Activated CD4-positive, alpha-beta T cell treated with anti-CD3 and anti-CD28 coated beads, Interleukin-2, amount 10 ng/mL, durations not matched to agents 7 days and 5 days (primary cell): ENCODE results near the gene OR8B4. TPM values are rescaled to one million over a fixed set of nuclear protein-coding genes. Genes with fewer than 3 reads are reported as not detected.
"Not testable (repeated sequence)": the region's sequence is repeated elsewhere in the genome, so short reads cannot be mapped to it uniquely, and the experiment has no call there.

Source experiments
- CTCF ChIA-PET: fragments of 350-600 bp; sonication (Branson Sonifier 250); formaldehyde crosslinking; loops from one replicate; lab custom pipeline; 2021; ENCODE audit warnings: antibody characterized with exemption; lab: Charles Lee
- POLR2A ChIA-PET: fragments of 350-600 bp; sonication (Branson Sonifier 250); formaldehyde crosslinking; loops from one replicate; lab custom pipeline; 2021; ENCODE audit warnings: antibody characterized with exemption; lab: Charles Lee
- DNase-seq: peaks from one replicate; pipeline ENCODE4 v3.0.0-alpha.2; 2020
- H3K27ac Mint-ChIP-seq: one replicate; pipeline ENCODE4 v1.8.0; 2021; ENCODE audit warnings: mild to moderate bottlenecking, moderate library complexity, mixed read lengths
- H3K27me3 Mint-ChIP-seq: one replicate; pipeline ENCODE4 v1.8.0; 2021; ENCODE audit warnings: mixed read lengths
- H3K36me3 Mint-ChIP-seq: one replicate; pipeline ENCODE4 v1.8.0; 2021; ENCODE audit warnings: low read depth, mixed read lengths
- H3K4me1 Mint-ChIP-seq: one replicate; pipeline ENCODE4 v1.8.0; 2021; ENCODE audit warnings: mixed read lengths
- H3K4me3 Mint-ChIP-seq: one replicate; pipeline ENCODE4 v1.8.0; 2021; ENCODE audit warnings: mild to moderate bottlenecking, moderate library complexity, mixed read lengths
- H3K9me3 Mint-ChIP-seq: one replicate; pipeline ENCODE4 v1.8.0; 2021; ENCODE audit warnings: mixed read lengths
- total RNA-seq, 2 experiments: library from RNA; stranded (reverse); gene quantifications; one replicate each; pipeline ENCODE4 v1.2.3, GENCODE V29; 2021

OR8B4 gene
- total RNA-seq, 2 experiments from 2014 or later, result not detected

DNA sequence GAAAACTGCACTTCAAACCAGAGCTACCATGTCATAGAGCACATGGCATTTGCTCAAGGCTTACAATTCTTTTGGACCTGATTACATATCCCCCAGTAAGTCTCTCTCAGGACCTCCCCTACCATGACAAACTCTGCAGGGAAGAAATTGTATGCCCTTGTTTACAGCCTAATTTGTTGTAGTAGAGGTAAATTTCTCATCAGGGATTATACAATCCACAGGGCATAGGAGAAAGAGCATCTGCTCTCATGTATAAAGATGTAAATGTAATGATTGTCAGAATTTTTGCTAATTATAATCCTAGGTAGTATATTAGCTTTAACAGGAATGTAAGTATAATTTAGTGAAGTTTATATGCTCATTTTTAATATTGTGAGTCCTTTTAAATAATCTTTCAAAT lies 25.7 kb downstream of the OR8B4 start, which contains the start of gene OR8B3:
Gene OR8B3, minus strand, starts transcription at position 101 of the 400 bp plus-strand sequence. CDS start 1,673 bp downstream, outside the sequence.
- CTCF ChIA-PET, result no interaction called here
- H3K27me3 Mint-ChIP-seq, result peaks cover 2% of the 10 kb centered on the region
- POLR2A ChIA-PET, result no interaction called here

DNA sequence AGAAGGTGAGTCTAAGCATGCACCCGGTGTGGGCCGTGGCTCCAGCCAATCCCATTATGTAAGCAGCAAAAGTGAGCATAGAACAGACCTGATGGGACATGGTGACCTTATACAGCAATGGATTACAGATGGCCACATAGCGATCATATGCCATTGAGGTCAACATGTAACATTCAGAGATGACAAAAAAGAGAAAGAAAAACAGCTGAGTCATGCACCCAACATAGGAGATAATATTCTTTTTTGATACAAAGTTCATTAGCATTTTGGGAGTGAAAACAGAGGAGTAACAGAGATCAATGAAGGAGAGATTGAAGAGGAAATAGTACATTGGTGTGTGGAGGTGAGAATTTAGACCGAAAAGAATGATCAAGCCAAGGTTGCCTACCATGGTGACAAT lies 27.8 kb downstream of the OR8B4 start:
- H3K9me3 Mint-ChIP-seq, H3K36me3 Mint-ChIP-seq, CTCF ChIA-PET, H3K27ac Mint-ChIP-seq, H3K4me3 Mint-ChIP-seq, H3K4me1 Mint-ChIP-seq, POLR2A ChIA-PET, H3K27me3 Mint-ChIP-seq, DNase-seq: not testable (repeated sequence)

More for the DNA sequence above, 25.7 kb downstream of the OR8B4 start, which contains the start of gene OR8B3:
- Mint-ChIP-seq H3K9me3 (no peaks in the 10 kb centered on the region), H3K36me3 (no peaks in the 10 kb centered on the region), H3K4me1 (peaks cover 2% of the 10 kb centered on the region), H3K27ac (no peak within 1 kb of the TSS), H3K4me3 (no peak within 1 kb of the TSS)
- DNase-seq, result no peak

DNA sequence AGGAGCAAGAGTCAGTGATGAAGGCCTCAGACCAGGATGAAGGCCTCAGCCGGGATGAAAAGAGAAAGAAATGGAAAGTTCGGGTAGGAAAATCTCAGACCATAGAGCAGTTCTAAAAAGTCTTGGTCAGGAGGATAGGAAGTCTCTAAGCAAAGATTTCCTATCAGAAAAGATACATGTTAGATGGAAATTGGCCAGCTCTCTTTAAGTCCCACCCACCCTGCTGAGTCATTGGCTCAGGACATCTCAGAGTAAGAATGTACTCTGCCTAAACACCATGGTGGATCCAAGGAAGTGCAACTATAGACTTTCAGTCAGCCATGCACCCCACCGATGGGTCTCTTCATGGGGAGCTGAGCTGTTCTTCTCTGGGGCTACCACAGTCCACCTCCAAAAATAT lies 30.3 kb downstream of the OR8B4 start:
- no peaks in the 10 kb centered on the region for H3K9me3 Mint-ChIP-seq
- ChIA-PET POLR2A (no interaction called here), CTCF (no interaction called here)
- no peaks in the 10 kb centered on the region for H3K36me3 Mint-ChIP-seq
- no peak for DNase-seq
- H3K27ac Mint-ChIP-seq, result no peak overlapping the region
- peaks cover 2% of the 10 kb centered on the region for H3K27me3 Mint-ChIP-seq
- no peaks in the 10 kb centered on the region for H3K4me1 Mint-ChIP-seq
- H3K4me3 Mint-ChIP-seq, result no peak overlapping the region

DNA sequence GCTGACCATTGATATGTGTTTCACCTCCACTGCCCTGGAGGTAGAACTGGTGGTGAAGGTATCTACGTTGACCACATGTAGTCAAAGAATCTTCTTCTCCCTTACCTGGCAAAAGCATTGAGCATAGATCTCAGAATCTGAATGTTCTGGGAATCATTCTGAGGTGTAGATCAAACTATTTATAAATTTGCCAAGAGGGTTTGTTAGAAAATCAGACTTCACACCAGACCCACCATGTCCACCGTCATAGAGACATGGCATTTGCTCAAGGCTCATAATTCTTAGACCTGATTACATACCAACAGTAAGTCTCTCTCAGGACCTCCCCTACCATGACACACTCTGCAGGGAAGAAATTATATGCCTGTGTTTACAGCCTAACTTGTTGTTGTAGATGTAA lies 40.3 kb downstream of the OR8B4 start, which contains the start of gene OR8B2:
Gene OR8B2, minus strand, starts transcription at position 101 of the 400 bp plus-strand sequence. CDS start 1,156 bp downstream, outside the sequence.
- Mint-ChIP-seq H3K9me3 (no peaks in the 10 kb centered on the region), H3K36me3 (no peaks in the 10 kb centered on the region), H3K4me3 (no peak within 1 kb of the TSS), H3K27ac (no peak within 1 kb of the TSS), H3K27me3 (no peaks in the 10 kb centered on the region), H3K4me1 (no peaks in the 10 kb centered on the region)
- ChIA-PET CTCF (no interaction called here), POLR2A (no interaction called here)
- DNase-seq, result no peak

DNA sequence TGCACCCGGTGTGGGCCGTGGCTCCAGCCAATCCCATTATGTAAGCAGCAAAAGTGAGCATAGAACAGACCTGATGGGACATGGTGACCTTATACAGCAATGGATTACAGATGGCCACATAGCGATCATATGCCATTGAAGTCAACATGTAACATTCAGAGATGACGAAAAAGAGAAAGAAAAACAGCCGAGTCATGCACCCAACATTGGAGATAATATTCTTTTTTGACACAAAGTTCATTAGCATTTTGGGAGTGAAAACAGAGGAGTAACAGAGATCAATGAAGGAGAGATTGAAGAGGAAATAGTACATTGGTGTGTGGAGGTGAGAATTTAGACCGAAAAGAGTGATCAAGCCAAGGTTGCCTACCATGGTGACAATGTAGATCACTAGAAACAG lies 41.8 kb downstream of the OR8B4 start:
- DNase-seq, CTCF ChIA-PET, H3K27me3 Mint-ChIP-seq, POLR2A ChIA-PET, H3K4me1 Mint-ChIP-seq, H3K36me3 Mint-ChIP-seq, H3K9me3 Mint-ChIP-seq, H3K27ac Mint-ChIP-seq, H3K4me3 Mint-ChIP-seq: not testable (repeated sequence)

DNA sequence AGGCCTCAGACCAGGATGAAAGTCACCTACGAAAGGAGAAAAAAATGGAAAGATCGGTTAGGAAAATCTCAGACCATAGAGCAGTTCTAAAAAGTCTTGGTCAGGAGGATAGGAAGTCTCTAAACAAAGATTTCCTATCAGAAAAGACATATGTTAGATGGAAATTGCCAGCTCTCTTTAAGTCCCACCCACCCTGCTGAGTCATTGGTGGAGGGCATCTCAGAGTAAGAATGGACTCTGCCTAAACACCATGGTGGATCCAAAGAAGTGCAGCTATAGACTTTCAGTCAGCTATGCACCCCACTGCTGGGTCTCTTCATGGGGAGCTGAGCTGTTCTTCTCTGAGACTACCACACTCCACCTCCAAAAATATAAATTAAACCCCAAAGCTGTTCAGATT lies 44.1 kb downstream of the OR8B4 start:
- H3K4me3 Mint-ChIP-seq, result no peak overlapping the region
- H3K27ac Mint-ChIP-seq, result no peak overlapping the region
- H3K36me3 Mint-ChIP-seq, result no peaks in the 10 kb centered on the region
- POLR2A ChIA-PET, result no interaction called here
- no peaks in the 10 kb centered on the region for H3K9me3 Mint-ChIP-seq
- no peaks in the 10 kb centered on the region for H3K27me3 Mint-ChIP-seq
- CTCF ChIA-PET, result no interaction called here
- H3K4me1 Mint-ChIP-seq, result no peaks in the 10 kb centered on the region
- no peak for DNase-seq

DNA sequence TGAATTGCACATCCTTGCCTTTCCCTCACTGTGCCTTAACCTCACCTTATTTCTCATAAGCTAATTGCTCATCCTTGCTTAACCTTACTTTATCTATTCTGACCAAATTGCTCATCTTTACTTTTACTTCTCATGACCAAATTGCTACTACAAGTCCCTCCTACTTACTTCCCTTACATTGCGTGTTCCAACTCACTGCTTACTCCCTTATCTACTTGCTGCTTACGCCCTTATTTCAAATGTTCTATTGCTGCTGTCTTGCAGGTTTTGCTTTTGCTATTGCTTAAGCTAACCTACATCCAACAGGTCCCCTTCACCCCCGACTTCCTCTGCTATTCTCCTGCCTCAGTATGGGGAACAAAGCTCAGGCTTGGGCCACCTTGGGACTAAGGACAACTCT lies 48.4 kb downstream of the OR8B4 start:
- Mint-ChIP-seq H3K36me3 (no peaks in the 10 kb centered on the region), H3K27me3 (peaks cover 2% of the 10 kb centered on the region), H3K4me3 (no peak overlapping the region), H3K9me3 (no peaks in the 10 kb centered on the region), H3K27ac (no peak overlapping the region), H3K4me1 (no peaks in the 10 kb centered on the region)
- no peak for DNase-seq
- POLR2A ChIA-PET, result no interaction called here
- CTCF ChIA-PET, result no interaction called here

Other genes starting within 250 kb of the OR8B4 start
- not detected for gene OR10D3, start 241.5 kb downstream of the OR8B4 start, total RNA-seq
- not detected for gene OR8G1, start 183.8 kb downstream of the OR8B4 start, total RNA-seq
- gene OR8G5, start 168.5 kb downstream of the OR8B4 start, total RNA-seq, result not detected
- not detected for gene OR8D1, start 110.9 kb downstream of the OR8B4 start, total RNA-seq
- not detected for gene OR8D2, start 104.7 kb downstream of the OR8B4 start, total RNA-seq
- not detected for gene OR8B2, start 40.4 kb downstream of the OR8B4 start, total RNA-seq
- gene OR8B3, start 25.8 kb downstream of the OR8B4 start, total RNA-seq, result not detected
- gene OR8B8, start 20.8 kb upstream of the OR8B4 start, total RNA-seq, result not detected
- not detected for gene OR8B12, start 118.8 kb upstream of the OR8B4 start, total RNA-seq
- gene OR8A1, start 145.1 kb upstream of the OR8B4 start, total RNA-seq, result not detected
- gene PANX3, start 186.6 kb upstream of the OR8B4 start, total RNA-seq, result not detected
- 10 to 100 TPM; 39.6 to 47.4 TPM for gene TBRG1, start 198.0 kb upstream of the OR8B4 start, total RNA-seq
- gene SIAE, start 248.9 kb upstream of the OR8B4 start, total RNA-seq, result 1 to 10 TPM; 6.5 to 7.5 TPM
- 1 to 10 TPM; 1.1 to 1.8 TPM for gene SPA17, start 249.0 kb upstream of the OR8B4 start, total RNA-seq